GM19035 (cell line): ENCODE data around the gene AGPAT3.

Source experiments
- ATAC-seq: cut with Tn5 transposase; IDR thresholded peaks from one replicate; pipeline ENCODE4 v1.9.1; 2021; ENCODE audit not compliant: unreplicated experiment

AGPAT3 gene

DNA sequence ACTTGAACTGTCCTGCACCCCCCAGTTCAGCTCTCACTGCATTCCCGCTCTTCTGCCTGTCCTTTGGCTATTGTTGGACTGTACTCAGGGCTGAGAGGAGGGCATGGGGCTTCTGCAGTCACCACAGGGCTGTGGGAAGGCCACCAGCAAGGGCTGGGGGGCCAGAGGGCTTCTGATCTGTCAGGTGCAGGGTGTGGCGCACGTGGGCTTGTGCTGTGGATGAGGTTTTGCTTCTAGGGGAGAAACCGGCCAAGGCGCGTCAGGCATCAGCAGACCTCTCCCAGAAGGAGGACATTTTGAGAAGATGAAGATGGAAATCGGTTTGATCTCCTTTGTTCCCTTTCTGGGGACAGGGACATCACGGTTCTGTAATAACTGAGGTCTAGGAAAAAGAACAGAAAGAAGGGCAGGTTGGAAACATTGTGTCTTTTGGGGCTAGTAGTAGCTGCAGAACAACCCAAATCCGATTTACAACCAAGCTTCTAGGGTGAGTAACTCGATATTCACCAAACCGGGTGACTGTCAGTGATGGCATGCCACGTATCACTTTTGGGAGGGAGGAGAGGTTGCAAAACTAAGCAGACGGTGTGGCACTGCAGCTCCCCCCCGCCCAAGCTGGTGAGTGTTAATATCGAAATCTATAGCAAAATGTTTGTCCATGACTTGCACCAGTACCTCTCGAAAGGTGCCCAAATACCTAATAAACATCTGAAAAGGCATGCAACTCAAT is 40.9 kb downstream of the AGPAT3 start:
- ATAC-seq = no peak

DNA sequence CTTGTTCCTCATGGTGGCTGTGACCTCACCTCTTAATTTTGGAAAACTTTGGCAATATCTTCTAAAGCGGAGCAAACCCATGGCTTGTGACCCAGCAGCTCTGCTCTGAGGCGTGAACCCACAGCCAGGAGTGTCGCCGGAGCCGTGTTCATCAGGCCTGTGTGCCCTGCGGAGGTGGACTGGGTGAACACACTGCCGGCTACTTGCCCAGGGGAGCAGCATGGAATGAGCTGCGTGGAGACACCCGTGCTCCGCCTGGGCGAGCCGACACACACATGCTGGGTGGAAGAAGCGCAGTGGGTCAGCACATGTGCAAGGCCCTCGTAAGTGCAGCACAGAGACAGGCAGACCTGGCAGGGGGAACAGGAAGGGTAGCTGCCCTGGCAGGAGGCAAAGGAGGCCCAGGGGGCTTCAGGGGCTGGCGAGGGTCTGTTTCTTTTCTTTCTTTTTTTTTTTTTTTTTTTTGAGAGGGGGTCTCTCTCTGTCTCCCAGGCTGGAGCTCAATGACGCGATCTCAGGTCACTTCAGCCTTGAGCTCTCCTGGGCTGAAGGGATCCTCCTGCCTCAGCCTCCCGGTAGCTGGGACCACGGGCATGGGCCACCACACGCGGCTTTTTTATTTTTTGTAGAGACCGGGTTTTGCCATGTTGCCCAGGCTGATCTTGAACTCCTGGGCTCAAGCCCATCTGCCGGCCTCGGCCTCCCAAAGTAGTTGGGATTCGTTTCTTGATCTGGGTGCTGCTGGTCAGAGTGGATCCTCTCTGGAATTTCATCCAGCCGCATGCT is 41.8 kb downstream of the AGPAT3 start:
- no peak for ATAC-seq

DNA sequence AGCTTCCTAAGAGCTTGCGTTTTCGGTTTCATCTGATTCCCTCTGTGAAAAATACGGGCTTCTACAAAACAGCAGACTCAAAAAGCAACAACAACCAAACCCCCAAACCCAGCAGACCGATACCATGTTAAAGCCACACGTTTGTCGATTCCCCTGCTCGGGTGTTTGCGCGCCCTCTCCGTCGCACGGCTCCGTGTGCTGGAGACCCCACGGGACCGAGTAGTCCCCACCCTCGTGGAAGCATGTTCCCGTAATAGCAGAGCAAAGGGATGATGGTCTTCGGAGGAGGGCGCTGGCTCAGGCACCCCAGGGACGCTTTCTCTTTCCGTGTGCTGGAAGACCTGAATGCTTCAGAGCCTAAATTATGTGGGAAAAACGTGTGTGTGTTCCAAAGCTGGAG is 42.7 kb downstream of the AGPAT3 start:
- no peak for ATAC-seq

DNA sequence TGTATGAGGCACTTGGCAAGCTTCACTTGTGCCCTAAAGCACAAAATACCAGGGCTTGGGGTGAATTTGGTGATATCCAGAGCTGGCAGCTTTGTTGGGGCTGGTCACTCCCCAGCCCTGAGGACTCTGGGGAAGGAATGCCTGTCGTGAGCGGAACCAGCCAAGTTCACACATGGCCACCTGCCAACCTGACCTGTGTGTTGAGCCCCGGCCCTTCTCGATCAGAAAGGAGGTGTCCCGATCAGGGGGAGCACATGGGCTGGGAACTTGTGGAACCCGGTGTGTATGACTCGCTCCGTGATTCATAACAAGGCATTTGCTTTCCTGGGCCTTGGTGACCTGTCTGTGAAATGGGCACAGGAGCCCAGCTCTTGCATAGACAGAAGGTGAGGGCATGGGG is 43.1 kb downstream of the AGPAT3 start:
- no peak for ATAC-seq

DNA sequence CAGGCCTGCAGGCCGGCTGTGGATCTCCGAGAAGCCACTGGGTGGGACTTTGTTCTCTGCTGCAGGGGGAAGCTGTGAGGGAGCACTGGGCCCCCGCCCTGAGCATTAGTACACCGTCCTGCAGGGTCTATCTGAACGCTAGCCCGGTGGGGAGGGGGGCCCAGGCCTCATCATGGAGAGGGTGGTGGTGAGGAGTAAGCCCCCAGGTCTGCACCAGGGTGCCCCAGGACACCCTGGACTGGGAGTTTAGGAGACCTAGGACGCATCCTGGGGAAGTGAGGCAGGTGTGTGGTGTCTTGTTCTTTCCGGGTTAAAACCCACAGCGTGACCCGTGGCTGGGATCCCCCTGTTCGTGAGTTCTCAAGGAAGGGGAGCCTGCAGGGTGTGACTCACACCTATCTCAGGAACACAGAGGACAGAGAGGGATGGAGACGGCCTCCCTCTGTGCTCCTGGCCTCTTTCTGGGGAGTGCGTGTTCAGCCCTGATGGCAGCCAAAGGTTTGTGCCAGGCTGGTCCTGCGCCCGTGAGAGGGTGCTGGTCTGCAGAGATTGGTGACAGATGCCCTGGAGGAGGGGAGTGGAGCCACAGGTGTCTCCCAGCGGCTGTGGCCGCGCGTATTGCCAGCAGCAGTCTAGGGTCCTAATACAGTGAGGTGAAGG is 44.8 kb downstream of the AGPAT3 start:
- ATAC-seq = no peak

DNA sequence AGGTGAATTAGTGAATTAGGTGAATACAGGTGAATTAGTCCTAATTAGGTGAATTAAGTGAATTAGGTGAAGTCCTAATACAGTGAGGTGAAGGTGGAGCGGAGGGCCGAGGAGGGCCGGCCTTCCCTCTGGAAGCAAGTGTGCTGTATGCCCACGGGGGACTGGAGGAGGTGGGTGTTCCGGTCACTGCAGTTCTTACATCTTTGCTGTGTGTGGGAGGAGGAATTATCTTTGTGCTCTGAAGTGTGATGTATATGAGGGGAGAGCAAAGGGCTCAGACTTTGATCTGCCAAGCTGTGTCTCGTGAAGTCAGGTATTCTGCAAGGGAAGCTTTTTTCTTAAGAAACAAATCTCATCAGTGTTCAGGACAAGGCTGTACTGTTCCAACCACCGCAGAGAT is 45.4 kb downstream of the AGPAT3 start:
- ATAC-seq = no peak

DNA sequence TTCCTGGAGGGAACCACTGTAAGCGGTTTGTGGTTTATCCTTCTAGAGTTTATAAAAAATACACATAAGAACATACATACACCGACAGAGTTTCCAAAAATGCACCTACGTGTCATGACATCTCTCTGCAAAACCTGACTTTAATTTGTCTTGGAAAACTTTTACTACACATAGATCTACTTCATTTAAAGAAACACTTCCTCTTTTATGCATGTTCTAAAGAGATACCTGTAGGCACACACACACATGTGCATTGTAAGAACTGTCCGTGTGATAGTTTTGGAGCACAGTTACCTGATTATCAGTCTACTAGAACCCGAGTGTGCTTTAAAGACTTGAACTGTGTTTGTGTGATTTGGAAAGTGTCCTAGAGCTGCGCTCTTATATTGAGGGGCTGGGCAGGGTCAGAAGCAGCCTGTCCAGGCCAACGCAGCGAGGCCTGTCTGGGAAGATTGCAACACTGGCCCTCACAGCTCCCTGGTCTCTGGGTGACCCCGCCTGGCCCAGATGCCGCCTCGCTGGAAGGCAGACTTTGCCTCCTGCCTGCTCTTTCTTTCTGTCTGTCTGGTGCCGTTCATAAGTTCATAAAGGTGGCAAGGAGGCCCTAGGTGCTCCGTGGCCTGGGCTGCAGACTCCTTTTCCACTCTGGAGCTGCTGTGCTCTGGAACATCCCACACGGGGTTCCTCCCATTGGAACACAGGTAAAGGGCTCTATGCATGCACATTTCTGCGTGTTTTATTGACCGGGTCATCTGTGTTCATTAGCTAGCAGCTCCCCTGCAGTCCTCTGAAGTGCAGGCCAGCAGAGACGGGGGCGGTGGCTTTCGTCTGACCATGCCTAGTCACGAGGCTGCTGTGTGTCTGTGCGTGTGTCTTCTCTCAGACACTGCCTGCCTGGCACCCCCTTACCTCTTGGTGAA is 46.3 kb downstream of the AGPAT3 start:
- ATAC-seq = no peak

DNA sequence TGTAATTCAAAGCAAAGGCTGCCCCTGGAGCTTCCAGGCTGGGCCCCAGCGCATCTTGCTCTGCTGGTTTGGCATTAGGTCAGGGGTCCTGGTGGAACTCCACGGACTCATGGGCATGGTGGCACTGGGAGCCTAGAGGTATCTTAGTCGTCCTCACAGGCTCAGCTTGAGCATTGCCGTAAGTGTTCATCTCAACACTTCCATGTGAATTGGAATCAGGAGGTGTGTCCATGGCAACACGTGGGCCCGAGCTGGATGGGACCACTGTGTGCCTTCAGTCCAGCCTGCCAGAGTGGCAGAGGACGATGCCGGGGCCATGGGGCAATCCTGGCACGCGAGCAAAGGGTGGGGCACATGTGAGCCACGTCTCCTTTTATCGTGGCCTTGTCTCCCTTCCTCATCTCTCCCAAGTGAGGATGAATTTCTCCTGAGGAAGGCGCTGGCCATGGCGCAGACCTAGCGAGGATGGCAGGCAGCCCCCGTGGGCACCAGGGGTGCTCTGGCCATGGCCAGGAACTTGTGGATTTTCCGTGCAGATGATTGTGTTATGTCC is 47.0 kb downstream of the AGPAT3 start:
- no peak for ATAC-seq

DNA sequence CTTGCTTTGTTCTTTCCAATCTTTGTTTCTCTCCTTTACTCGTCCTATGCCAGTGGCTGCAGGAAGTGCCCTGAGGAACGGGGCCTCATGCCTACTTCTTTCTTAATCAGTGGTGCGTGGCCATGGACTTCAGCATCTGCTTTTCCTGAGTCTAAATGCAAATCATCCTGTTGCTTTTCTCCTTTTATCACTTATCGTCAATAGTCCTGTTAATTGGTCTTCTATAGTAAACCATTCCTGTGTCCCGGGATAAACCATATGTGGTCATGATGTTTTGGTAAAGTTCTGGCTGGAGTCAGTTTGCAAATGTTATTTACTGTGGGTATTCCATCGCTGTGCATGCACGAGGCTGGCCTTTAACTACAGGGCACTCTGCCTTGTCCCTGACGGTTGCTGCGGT is 47.5 kb downstream of the AGPAT3 start:
- no peak for ATAC-seq

DNA sequence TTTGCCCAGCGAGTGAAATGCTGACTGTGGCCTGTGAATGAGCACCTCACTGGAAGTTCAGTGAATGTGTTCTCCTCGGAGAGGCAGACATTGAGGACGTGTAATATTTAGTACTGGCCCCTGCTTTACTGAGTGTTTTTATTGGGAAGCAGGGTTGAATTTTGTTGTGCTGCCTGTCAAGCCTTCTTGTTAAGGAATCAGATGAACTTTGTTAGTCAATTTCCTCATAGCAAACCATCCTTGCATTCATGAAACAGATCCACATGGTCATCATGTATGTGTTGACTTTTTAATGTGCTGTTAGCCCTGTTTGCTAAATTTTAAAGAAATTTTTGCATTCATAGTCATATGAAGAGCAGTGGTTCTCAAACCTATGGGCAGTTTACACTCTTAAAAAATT is 47.9 kb downstream of the AGPAT3 start:
- no peak for ATAC-seq

DNA sequence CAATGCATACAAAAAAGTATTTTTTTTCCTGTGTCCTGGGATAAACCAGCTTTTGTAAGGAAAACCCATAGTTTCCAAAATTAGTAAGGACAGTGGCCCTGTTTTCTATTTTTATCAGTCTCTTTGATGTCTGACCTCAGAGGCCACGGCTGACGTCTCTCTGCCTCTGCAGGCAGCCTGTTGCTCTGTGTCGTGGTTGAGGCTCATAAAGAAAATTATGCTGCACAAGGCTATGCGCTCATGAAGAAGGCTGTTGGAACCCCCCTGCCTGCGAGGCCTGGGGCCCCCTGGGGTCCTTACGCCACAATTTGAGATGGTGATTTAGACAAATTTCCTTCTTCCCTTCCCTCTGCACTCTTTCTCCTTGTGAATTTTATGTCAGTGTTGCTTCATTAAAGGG is 48.9 kb downstream of the AGPAT3 start:
- ATAC-seq = no peak

DNA sequence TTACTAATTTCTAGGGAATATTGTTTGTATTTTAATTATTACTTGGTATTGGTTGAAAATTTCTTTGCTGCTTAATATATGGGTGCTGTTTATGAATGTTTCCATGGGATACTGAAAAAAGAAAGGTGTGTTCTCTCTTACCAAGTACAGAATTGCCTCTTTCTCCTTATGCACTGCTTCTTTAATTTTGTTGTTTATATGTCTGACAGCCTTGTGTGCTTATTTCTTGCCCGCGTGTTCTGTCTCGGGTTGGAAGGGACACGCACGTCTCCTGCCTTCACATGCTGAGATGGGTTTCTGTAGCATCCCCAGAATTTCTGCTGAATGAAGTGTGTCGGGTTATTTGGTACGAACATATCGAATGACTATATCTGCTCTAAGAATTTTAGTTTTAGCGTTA is 51.1 kb downstream of the AGPAT3 start:
- ATAC-seq = no peak

DNA sequence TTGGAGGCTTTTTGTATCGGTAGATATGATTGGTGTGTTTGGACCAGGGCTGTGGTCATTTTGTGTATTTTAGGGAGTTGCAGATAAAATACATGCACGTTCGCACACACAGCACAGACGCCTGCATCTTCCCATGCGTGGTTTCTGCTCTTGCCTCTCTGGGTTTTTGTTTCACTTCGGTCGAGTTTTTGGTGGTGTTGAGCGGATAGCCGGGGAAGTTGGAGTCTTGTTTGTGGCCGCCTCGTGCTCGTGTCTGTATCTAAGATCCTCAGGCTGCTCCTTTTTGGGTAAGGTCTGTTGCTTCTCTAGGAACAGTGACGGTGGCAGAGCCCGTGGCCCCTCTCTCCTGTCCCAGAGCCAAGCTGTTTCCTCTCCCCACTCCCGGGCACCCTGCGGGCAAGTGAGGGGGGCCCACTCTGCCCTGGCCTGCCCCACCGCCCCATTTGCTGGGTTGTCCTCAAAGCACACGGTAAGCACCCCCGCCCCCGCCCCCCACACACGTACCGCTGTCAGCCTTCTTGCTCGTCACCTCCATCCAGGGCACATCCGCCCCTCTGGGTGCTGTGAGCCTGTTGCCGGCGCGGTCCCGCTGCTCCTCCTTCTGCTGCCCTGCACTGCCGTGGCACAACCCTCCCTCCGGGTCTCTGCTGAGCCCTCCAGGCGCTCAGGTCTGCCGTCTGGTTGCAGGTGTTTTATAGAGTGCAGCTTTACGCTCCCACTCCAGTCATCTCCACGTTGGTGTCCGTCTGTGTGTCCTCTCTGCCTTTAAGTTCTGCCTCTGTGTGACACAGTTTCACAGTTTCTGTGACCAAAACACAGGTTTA is 51.9 kb downstream of the AGPAT3 start:
- peak; percentile 58 for ATAC-seq

DNA sequence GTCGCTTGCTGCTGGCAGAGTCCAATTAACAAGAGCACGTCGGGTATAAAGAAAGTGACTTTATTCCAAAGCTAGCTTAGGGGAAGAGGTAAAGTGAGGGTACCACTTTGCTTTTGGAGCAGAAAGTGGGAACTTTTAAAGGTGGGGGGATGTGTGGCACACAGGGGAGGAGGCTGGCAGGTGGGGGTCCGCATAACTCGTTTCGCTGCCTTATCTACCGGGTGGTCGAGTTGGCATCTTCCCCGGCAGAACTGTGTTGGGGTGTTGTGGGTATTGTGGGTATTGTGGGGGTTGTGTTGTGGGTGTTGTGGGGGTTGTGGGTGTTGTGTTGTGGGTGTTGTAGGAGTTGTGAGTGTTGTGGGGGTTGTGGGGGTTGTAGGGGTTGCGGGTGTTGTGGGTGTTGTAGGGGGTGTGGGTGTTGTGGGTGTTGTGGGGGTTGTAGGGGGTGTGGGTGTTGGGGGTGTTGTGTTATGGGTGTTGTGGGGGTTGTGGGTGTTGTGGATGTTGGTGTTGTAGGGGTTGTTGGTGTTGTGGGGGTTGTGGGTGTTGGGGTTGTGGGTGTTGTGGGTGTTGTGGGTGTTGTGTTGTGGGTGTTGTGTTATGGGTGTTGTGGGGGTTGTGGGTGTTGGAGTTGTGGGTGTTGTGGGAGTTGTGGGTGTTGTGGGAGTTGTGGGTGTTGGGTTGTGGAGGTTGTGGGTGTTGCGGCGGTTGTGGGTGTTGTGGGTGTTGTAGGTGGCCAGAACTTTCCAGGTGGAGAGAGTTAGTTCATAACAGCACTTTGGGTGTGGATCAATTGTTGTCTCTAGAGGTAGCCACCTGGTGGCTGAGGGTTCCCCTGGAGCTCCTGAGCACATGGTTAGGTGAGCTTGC is 52.7 kb downstream of the AGPAT3 start:
- no peak for ATAC-seq

DNA sequence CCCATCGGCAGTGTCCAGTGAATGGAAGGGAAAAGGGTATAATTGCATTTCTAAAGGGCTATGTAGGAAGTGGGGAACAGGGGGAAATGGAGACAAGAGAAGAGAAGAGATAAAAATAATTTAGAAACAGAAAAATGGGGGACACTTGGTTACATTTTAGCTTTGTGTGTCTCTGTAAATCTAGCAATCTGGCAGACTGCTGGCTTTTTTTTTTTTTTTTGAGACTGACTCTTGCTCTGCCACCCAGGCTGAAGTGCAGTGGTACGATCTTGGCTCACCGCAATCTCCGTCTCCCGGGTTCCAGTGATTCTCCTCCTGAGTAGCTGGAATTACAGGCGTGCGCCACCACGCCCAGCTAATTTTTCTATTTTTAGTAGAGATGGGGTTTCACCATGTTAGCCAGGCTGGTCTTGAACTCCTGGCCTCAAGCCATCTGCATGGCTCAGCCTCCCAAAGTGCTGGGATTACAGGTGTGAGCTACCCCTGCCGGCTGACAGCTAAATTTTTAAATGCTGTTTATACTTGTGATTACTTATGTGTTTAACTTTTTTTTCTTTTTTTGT is 53.4 kb downstream of the AGPAT3 start:
- ATAC-seq = no peak

DNA sequence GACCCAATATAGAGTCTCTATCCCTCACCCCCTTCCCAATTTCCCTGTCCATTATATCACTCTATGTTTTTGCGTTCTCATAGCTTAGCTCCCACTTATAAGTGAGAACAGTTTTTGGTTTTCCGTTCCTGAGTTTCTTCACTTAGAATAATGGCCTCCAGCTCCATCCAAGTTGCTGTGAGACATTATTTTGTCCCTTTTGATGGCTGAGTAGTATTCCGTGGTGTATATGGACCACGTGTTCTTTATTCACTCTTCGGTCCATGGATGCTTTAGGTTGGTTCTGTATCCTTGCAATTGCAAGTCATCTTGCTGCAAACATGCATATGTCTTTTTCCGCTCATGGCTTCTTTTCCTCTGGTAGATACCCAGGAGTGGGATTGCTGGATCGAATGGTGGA is 54.3 kb downstream of the AGPAT3 start:
- ATAC-seq = no peak

DNA sequence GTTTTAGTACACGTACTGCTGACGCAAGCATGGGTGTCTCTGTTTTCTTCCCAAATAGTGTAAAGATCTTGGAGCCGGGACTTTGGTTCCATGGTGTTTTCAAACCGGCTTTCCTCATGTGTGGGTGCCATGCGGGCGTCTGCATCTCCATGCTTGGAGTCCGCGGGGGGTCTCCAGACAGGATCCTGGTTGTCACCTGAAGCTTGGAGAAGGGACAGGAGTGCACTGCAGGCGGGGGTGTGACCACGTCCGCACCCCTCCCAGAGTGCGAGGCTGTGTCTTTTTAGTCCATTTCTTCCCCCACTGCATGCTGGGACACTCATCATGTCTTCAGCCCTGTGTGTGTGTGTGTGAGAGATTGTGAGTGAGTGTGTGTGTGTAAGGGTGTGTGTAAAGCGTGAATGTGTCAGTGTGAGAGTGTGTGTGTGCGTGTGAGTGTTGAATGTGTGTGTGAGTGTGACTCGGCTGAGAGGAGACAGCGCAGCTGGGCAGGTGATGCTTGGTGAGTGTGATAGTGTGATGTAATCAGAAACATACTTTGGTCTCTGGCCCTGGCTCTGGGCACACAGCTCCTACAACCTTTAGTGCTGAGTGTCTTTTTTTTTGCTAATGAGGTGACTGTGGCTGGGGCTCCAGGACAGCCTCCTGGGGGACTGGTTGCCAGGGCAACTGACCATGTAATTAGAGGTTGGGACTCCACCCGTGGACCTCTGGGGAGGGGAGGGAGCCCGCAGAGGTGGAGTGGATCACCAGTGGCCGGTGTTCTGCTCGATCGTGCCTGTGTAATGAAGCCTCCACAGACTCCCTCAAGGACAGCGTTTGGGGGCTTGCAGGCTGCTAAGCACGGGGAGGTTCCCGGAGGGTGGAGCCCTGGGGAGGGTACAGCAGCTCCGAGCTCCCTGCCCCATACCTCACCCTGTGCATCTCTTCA is 55.1 kb downstream of the AGPAT3 start:
- ATAC-seq = no peak

DNA sequence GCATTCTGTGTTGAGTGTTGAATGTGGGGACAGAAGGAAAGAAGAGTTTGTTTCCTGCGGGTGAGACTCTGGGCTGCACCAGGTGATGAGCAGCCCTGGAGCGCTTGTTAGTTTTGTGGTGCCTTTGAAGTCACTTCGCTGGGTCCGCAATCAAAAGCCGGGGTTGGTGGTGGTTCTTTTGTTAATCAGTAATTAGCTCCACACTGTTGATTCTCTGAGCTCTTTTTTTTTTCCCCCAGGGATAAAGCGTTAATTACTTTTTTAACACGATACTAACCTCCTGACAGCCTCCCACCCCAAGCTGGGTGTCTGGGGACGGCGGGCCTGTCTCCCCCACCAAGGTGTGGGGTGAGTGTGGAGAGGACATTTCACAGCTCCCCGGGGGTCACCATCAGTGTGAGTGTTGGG is 56.6 kb downstream of the AGPAT3 start:
- no peak for ATAC-seq
